ENCODE results near the gene SOHLH1.

SOHLH1 gene

DNA sequence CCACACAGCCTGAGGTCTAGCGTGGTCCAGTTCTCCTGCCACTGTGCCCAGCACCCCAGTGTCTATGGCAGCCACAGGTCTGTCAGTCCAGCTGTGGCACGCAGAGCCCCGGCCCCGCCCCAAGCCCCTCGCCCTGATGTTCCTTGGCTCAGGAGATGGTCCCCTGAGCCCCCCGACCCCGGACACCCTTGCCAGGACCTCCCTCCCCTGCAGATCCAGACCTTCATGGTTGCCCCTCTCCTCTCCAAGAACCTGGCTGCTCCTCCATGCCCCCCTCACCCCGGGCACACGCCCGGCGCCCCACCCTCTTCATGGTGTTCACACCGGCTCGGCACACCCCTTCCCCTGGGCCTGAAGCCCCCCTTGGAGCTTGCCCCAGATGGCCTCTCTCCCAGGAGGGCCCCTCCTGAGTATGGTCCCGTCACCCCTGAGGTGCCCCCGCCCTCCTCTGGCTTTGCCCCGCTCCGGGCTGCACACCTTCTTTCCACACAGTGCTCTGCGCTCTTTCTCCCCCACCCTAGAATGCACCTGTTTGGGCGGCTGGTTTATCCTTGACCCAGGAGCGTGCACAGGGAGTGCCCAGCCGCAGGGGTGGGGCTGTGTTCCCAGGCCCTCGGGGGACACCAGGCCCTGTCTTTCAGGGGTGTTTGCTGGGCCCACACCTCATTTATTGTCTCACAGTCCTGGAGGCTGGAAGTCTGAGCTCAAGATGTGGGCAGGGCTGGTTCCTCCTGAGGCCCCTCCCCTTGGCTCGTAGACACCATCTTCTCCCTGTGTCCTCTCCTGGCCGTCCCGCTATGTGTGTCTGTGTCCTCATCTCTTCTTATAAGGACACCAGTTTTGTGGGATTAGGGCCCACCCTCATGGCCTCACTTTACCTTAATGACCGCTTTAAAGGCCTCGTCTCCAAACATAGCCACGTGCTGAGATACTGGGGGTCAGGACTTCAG lies 40.3 kb upstream of the SOHLH1 start:
- Histone ChIP-seq H3K9ac (ENCODE audit: low read length) (no peak overlapping the region), H3K4me1 (ENCODE audit: control insufficient read depth, insufficient read depth, low read length) (no peaks in the 10 kb centered on the region)

DNA sequence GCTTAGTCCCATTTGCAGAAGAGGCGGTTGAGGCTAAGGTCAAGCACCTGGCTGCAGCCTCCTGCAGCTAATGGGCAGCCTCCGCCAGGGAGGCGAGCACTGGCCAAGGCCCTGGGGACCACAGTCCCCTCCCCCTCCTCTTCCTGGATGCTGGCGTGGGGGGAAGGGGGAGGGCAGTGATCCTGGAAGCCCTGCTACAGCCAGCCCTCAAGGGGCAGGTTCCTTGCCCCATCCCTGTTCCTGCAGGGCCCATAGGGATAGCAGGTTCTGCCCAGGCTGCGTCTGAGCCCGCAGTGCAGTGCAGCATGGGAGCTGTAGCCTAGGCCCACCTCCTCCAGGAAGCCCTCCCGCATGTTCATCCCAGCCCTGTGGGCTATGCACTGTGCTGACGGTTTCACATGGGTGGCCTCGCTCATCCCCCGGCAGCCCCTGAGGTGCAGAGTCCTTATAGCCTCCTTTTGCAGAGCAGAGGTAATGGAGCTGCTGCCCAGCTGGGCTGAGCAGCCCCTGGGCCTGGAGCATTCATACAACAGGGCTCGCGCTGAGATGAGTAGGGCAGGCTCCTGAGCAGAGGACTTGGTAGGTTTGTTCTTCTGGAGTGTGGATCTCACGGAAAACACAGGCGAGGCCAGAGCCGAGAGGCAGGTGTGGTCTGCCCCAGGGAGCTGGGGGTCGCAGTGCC lies 38.7 kb upstream of the SOHLH1 start:
- Histone ChIP-seq H3K9me3 (ENCODE audit: control insufficient read depth, low read length) (no peaks in the 10 kb centered on the region), H3K4me1 (ENCODE audit: control insufficient read depth, insufficient read depth, low read length) (no peaks in the 10 kb centered on the region), H3K4me3 (ENCODE audit: low read length) (no peak overlapping the region), H3K36me3 (ENCODE audit: control insufficient read depth, insufficient read depth, low read length) (no peaks in the 10 kb centered on the region), H3K9ac (ENCODE audit: low read length) (no peak overlapping the region), H3K27me3 (ENCODE audit: control insufficient read depth, insufficient read depth, low read length) (peaks cover 24% of the 10 kb centered on the region)

More for the DNA sequence above, 40.3 kb upstream of the SOHLH1 start:
- H3K9me3 ChIP-seq (ENCODE audit: control insufficient read depth, low read length) = no peaks in the 10 kb centered on the region
- peaks cover 24% of the 10 kb centered on the region for H3K27me3 ChIP-seq (ENCODE audit: control insufficient read depth, insufficient read depth, low read length)
- H3K36me3 ChIP-seq (ENCODE audit: control insufficient read depth, insufficient read depth, low read length) = no peaks in the 10 kb centered on the region
- H3K4me3 ChIP-seq (ENCODE audit: low read length) = no peak overlapping the region

DNA sequence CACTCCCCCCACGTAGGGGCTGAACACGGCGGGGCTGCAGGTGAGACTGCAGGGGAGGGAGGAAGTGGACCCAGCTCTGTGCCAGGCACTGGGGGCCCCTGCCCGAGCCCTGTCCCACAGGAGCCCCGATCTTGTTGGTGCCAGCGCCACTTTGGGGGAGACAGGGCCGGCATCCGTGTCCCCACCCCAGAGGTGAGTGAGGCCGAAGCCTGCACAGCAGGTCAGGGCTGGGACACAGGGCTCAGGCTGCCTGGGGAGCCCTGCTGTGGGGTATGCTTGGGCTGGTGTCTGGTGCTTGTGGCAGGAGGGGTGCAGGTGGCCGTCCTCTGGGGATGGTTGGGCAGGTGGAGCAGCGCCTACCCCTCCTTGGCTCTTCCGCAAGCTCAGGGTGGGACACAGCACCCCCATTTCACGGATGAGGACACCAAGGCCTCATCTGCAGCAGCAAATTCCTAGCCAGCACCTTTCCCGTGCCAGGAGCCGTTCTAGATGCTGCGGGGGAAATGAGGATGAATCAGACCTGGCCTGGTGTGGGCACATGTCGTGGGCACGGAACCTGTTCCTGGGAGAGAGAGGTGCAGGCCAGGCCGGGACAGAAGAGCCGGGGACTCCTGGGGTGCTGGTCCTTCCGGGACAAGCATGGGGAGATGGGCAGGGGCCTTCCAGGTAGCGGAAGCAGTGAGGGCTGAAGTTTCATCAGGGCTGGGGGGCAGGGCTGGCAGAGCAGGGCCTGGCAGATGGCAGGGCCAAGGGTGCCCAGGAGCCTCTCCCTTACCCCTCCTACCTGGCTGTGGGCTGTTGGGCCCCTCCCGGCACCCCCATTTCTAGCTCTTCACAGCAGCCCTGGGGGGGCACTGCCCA lies 37.9 kb upstream of the SOHLH1 start:
- Histone ChIP-seq H3K9me3 (ENCODE audit: control insufficient read depth, low read length) (no peaks in the 10 kb centered on the region), H3K36me3 (ENCODE audit: control insufficient read depth, insufficient read depth, low read length) (no peaks in the 10 kb centered on the region), H3K9ac (ENCODE audit: low read length) (no peak overlapping the region), H3K27me3 (ENCODE audit: control insufficient read depth, insufficient read depth, low read length) (peaks cover 24% of the 10 kb centered on the region), H3K4me3 (ENCODE audit: low read length) (no peak overlapping the region), H3K4me1 (ENCODE audit: control insufficient read depth, insufficient read depth, low read length) (no peaks in the 10 kb centered on the region)

DNA sequence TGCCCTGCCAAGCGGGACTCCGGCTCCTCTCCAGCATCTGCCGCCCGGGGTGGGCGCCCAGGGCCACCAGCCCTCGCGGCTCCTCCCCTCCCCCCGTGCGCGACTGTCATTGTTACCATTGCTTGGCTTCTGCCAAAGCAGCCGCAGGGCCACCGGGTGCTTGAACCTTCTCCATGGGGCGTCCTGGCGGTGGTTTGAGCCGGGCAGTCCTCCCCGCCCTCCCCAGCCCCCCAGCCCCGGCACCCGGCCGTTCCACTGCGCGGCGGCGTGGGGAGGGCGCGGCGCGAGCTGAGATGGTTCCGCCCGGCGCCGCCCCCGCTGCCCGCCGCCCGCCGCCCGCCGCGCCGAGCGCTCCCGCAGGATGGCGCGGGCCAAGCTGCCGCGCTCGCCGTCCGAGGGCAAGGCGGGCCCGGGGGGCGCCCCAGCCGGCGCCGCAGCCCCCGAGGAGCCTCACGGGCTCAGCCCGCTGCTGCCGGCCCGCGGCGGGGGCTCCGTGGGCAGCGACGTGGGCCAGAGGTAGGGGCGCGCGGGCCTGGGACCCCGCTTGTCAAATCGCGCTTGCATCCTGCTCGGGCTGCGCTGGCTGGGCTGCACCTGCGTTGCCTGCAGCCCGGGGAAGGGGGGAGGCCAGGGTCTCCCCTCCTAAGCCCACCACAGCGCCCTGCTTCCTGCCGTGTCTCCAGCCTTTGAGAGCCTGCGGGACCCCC lies 37.1 kb upstream of the SOHLH1 start:
- no peaks in the 10 kb centered on the region for H3K4me1 ChIP-seq (ENCODE audit: control insufficient read depth, insufficient read depth, low read length)
- no peak overlapping the region for H3K4me3 ChIP-seq (ENCODE audit: low read length)
- H3K36me3 ChIP-seq (ENCODE audit: control insufficient read depth, insufficient read depth, low read length) = no peaks in the 10 kb centered on the region
- H3K9me3 ChIP-seq (ENCODE audit: control insufficient read depth, low read length) = no peaks in the 10 kb centered on the region
- H3K27me3 ChIP-seq (ENCODE audit: control insufficient read depth, insufficient read depth, low read length) = peaks cover 24% of the 10 kb centered on the region
- H3K9ac ChIP-seq (ENCODE audit: low read length) = no peak overlapping the region

DNA sequence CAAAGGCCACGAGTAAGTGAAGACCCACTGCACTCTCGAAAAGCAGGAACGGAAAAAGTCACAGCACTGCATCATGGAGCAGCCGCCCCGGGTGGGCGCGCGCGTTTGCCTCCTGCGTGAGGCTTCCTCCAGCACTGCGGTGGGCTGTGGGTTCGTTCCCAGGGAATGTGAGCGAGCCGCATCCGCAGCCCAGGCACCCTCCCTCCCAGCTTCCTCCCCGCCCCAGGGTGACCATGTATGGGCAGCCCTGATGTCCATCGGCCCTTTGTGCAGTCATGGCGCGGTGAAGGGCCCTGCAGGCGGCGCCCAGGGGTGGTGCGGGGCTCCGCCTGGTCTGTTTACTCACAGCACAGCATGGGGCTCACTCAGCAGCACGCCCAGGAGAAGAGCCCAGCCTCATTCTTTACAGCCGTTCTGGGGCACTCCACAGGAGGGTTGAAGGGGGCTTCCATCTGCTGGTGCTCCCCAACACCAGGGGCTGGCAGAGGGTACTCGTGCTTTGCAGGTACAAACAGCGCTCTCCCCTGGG lies 35.4 kb upstream of the SOHLH1 start:
- no peak overlapping the region for H3K9ac ChIP-seq (ENCODE audit: low read length)
- no peaks in the 10 kb centered on the region for H3K9me3 ChIP-seq (ENCODE audit: control insufficient read depth, low read length)
- H3K36me3 ChIP-seq (ENCODE audit: control insufficient read depth, insufficient read depth, low read length) = no peaks in the 10 kb centered on the region
- no peaks in the 10 kb centered on the region for H3K4me1 ChIP-seq (ENCODE audit: control insufficient read depth, insufficient read depth, low read length)
- no peak overlapping the region for H3K4me3 ChIP-seq (ENCODE audit: low read length)
- H3K27me3 ChIP-seq (ENCODE audit: control insufficient read depth, insufficient read depth, low read length) = peaks cover 18% of the 10 kb centered on the region

DNA sequence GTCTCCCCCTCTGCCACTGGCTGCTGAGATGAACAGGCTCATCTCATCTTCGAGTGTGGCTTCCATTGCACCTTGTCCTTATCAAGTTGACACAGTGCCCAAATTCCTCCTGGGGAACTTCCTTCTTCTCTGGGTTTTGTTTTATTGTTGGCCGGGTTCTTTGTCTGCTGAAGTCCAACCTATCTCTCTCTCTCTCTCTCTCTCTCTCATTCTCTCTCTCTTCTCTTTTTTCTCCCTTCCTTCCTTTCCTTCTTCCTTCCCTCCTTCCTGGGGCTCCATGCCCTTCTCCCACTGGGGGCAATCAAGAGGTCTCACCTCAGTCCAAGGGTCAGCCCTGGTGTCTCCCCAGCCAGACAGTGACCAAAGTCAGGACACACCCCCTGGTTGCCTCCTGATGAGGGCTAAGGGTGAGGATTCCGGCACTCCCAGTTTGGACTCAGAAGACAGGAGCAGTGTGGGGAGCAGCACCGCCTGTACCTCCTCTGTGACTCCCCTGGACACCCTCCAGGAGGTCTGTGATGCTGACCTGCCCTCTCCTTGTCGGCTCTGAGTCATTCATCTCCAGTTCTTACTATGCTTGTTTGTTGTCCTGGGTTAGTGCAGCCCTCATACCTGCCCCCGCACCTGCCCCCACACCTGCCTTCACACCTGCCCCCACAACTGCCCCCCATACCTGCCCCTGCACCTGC lies 33.4 kb upstream of the SOHLH1 start:
- H3K9me3 ChIP-seq (ENCODE audit: control insufficient read depth, low read length) = no peaks in the 10 kb centered on the region
- H3K27me3 ChIP-seq (ENCODE audit: control insufficient read depth, insufficient read depth, low read length) = peaks cover 11% of the 10 kb centered on the region
- no peaks in the 10 kb centered on the region for H3K36me3 ChIP-seq (ENCODE audit: control insufficient read depth, insufficient read depth, low read length)

DNA sequence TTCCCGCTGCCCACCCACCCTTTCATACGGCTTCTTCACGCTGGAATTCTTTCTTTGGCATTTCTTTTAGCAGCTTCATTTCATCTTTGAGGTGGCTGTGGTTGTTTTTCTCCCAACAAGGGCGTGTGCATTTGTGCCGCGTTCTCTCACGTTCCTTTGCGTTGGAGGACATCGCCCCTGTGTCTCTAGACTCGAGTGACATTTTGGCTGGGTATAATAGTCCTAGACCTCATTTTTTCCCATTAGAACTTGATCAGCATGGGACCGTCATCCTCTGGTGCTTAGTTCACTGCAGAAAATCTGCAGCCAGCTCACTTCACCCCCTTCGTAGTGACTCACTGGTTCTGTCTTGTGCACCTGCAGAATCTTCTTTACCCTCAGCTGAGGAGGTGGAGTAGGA lies 32.2 kb upstream of the SOHLH1 start:
- Histone ChIP-seq H3K36me3 (ENCODE audit: control insufficient read depth, insufficient read depth, low read length) (no peaks in the 10 kb centered on the region), H3K27me3 (ENCODE audit: control insufficient read depth, insufficient read depth, low read length) (peaks cover 5% of the 10 kb centered on the region), H3K9me3 (ENCODE audit: control insufficient read depth, low read length) (no peaks in the 10 kb centered on the region), H3K4me1 (ENCODE audit: control insufficient read depth, insufficient read depth, low read length) (no peaks in the 10 kb centered on the region), H3K9ac (ENCODE audit: low read length) (no peak overlapping the region), H3K4me3 (ENCODE audit: low read length) (no peak overlapping the region)

More for the DNA sequence above, 33.4 kb upstream of the SOHLH1 start:
- H3K4me3 ChIP-seq (ENCODE audit: low read length) = no peak overlapping the region
- no peak overlapping the region for H3K9ac ChIP-seq (ENCODE audit: low read length)
- no peaks in the 10 kb centered on the region for H3K4me1 ChIP-seq (ENCODE audit: control insufficient read depth, insufficient read depth, low read length)

DNA sequence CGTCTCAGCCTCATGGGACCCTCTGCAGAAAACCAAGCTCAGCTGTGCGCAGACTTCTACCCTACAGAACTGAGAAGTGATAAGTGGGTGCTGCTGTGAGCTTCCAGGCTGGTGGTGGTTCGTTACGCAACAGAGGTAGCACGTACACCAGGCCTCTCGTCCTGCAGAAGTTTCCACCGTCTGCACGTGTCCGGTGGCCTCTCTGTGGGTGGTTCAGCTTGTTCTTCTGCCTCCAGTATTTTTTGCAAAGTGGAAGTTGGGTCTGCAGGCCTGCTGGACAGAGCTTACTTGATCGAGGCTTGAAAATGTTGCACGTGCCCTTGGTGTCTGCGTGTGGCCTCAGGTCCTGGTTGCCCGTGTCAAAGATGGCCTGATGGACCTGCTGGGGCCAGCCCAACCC lies 30.2 kb upstream of the SOHLH1 start:
- Histone ChIP-seq H3K9me3 (ENCODE audit: control insufficient read depth, low read length) (no peaks in the 10 kb centered on the region), H3K4me3 (ENCODE audit: low read length) (no peak overlapping the region), H3K36me3 (ENCODE audit: control insufficient read depth, insufficient read depth, low read length) (no peaks in the 10 kb centered on the region), H3K27me3 (ENCODE audit: control insufficient read depth, insufficient read depth, low read length) (no peaks in the 10 kb centered on the region), H3K9ac (ENCODE audit: low read length) (no peak overlapping the region), H3K4me1 (ENCODE audit: control insufficient read depth, insufficient read depth, low read length) (no peaks in the 10 kb centered on the region)

DNA sequence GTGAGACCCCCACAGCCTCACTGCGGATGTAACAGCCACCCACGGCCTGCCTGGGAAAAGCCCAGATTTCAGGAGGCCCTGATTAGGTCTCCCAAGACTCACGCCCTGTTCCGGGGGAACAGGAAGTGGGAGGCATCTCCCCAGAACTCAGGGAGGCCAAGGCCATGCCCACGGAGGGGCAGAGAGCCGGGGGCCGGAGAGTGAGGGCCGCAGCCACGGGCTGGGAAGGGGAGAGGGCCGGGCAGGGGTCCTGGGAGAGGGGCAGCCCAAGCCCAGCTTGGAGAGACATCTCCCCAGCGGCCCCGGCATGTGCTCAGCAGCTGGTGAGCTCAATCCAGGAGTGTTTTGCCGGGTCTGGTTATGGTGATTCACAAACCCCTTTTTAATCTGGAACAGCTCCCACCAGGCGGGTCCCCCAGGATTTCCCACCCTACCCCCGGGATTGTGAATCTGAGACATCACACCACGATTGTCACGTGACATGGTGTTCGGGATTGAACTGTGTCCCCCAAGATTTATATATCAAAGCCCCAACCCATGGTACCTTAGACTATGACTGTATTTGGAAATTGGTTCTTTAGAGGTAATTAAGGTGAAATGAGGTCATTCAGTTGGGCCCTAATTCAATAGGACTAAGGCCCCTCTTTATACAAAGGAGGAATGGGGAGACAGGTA lies 29.3 kb upstream of the SOHLH1 start:
- Histone ChIP-seq H3K4me3 (ENCODE audit: low read length) (no peak overlapping the region), H3K36me3 (ENCODE audit: control insufficient read depth, insufficient read depth, low read length) (no peaks in the 10 kb centered on the region), H3K9ac (ENCODE audit: low read length) (no peak overlapping the region), H3K27me3 (ENCODE audit: control insufficient read depth, insufficient read depth, low read length) (no peaks in the 10 kb centered on the region), H3K4me1 (ENCODE audit: control insufficient read depth, insufficient read depth, low read length) (no peaks in the 10 kb centered on the region), H3K9me3 (ENCODE audit: control insufficient read depth, low read length) (no peaks in the 10 kb centered on the region)

DNA sequence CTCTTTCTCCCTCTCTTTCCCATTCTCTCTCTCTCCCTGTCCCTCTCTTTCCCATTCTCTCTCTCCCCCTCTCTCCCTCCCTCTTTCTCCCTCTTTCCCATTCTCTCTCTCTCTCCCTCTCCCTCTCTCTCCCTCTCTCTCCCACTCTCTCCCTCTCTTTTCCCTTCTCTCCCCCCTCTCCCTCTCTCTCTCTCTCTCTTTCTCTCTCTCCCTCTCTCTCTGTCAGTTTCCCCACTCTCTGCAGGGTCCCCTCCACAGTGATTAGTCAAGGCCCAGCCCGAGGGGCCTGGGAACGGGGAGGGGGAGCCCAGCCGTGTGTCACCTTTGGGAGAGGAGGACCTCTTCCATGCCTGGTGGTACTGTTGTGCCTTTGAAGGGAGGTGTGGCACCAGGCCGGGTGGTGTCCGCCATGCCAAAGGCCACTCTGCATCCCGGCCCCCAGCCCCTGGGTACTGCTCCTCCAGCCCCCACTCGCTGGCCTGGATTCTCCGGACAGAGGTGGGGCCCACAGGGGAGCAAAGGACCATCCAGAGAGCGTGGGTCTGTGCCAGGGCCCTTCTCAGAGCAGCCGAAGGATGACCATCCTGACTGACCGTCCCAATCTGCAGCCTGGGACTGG lies 28.1 kb upstream of the SOHLH1 start:
- no peak overlapping the region for H3K4me3 ChIP-seq (ENCODE audit: low read length)
- no peaks in the 10 kb centered on the region for H3K36me3 ChIP-seq (ENCODE audit: control insufficient read depth, insufficient read depth, low read length)
- H3K9me3 ChIP-seq (ENCODE audit: control insufficient read depth, low read length) = no peaks in the 10 kb centered on the region
- H3K4me1 ChIP-seq (ENCODE audit: control insufficient read depth, insufficient read depth, low read length) = no peaks in the 10 kb centered on the region
- H3K27me3 ChIP-seq (ENCODE audit: control insufficient read depth, insufficient read depth, low read length) = no peaks in the 10 kb centered on the region
- H3K9ac ChIP-seq (ENCODE audit: low read length) = no peak overlapping the region

All from mucosa of stomach (tissue), 1 donor.